Stomach (tissue), 9 donors: ENCODE measurements around the gene SLC12A1. TPM values are rescaled to one million over a fixed set of nuclear protein-coding genes. Genes with fewer than 3 reads are reported as not detected.

Source experiments
- DNase-seq, 2 donors: peaks; one replicate each; pipeline versions ENCODE4 v3.0.0 to v3.0.0-alpha.2; 2013 to 2019
- H3K27ac ChIP-seq, 5 donors: fragments of 200-600 bp in 4 of 5; sonication (generic) in 4 of 5; one replicate each; pipeline ENCODE4 v1.5.1; 2013 to 2019; ENCODE audit warnings: mild to moderate bottlenecking in 1 of 5, moderate library complexity in 1 of 5
- H3K27me3 ChIP-seq, 3 donors: fragments of 200-600 bp; sonication (generic); one replicate each; pipeline ENCODE4 v1.5.1; 2017 to 2019; ENCODE audit warnings: mixed run types in 1 of 3
- H3K36me3 ChIP-seq, 4 donors: fragments of 200-600 bp; sonication (generic); 1 replicate in 3 of 4; 2 replicates in 1 of 4; pipeline ENCODE4 v1.5.1; 2016 to 2019
- H3K4me1 ChIP-seq, 4 donors: fragments of 200-600 bp; sonication (generic); one replicate each; pipeline ENCODE4 v1.5.1; 2016 to 2019
- H3K4me3 ChIP-seq, 4 donors: fragments of 200-600 bp; sonication (generic) in 3 of 4; one replicate each; pipeline ENCODE4 v1.5.1; 2016 to 2019; ENCODE audit warnings: mild to moderate bottlenecking in 1 of 4
- H3K9me3 ChIP-seq, 4 donors: fragments of 200-600 bp; sonication (generic); one replicate each; pipeline ENCODE4 v1.5.1; 2016 to 2019
- EP300 ChIP-seq: sonication (generic); formaldehyde crosslinking; IDR thresholded peaks from one replicate; pipeline ENCODE4 v1.6.1; 2017; ENCODE audit warnings: antibody characterized with exemption
- POLR2A ChIP-seq, 4 donors: fragments of 450-650 bp; IDR thresholded peaks; one replicate each; pipeline ENCODE4 v1.6.1; 2016; ENCODE audit warnings: antibody characterized with exemption in 4 of 4, control low read depth in 2 of 4, mild to moderate bottlenecking in 1 of 4, moderate library complexity in 1 of 4
- POLR2AphosphoS5 ChIP-seq, 3 donors: sonication (generic); formaldehyde crosslinking; IDR thresholded peaks; one replicate each; pipeline ENCODE4 v1.6.1; 2016; ENCODE audit warnings: antibody characterized with exemption in 3 of 3
- WGBS, 5 donors: extraction: QIAGEN DNeasy Blood & Tissue Kit in 3 of 5; methylation state at CpG; one replicate each; pipeline versions ENCODE4 v1.1.5 to v1.1.7; 2013 to 2018; 5-methylcytosine and 5-hydroxymethylcytosine counted together
- intact Hi-C: fragments of 100-400 bp; cut with DNase I; formaldehyde crosslinking; loops from one replicate; pipeline ENCODE4 v1.15.1; 2023; ENCODE audit warnings: low total_unique reads
- polyA plus RNA-seq, 3 donors: library from polyadenylated mRNA; stranded (reverse); fragments of 200-250 nt; gene quantifications; one replicate each; pipeline ENCODE4 v1.2.3, GENCODE V29; 2013
- total RNA-seq, 5 donors: library from RNA; depleted of rRNA; stranded (reverse); fragments of >200 nt; gene quantifications; one replicate each; pipeline versions ENCODE4 v1.1.0 to v1.2.3, GENCODE V29; 2014 to 2016
- TF ChIP-seq, protein P1 (sequence below), 7 experiments: fragments of 450-650 bp in 4 of 7; fragments of 200-600 bp in 3 of 7; sonication (generic) in 3 of 7; IDR thresholded peaks; one replicate each; pipeline ENCODE4 v1.5.1; 2016 to 2019; ENCODE audit warnings: antibody characterized with exemption in 7 of 7, control low read depth in 2 of 7, mild to moderate bottlenecking in 1 of 7
- donor health status: healthy with polysubstance abuse.
- donor health status: Bipolar disorder and iron deficiency.
- donor health status: healthy.

SLC12A1 gene
- total and polyA plus RNA-seq, 8 donors = 0.92 TPM; not detected in 7

DNA sequence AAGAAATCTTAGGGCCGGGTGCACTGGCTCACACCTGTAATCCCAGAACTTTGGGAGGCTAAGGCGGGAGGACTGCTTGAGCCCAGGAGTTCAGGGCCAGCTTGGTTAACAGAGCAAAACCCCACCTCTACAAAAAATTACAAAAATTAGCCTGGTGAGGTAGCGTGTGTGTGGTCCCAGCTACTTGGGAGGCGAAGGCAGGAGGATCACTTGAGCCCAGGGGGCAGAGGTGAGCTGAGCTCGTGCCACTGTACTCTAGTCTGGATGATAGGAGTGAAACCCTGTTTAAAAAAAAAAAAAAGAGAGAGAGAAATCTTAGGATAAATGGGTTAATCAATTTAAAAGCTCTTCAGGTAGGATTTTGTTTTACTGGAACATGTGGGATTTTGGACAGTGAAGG lies 93.9 kb downstream of the SLC12A1 start:
- Histone ChIP-seq H3K36me3 (no peaks in the 10 kb centered on the region), H3K4me1 (no peaks in the 10 kb centered on the region), H3K27me3 (peaks cover 0 to 3% (median 0%) of the 10 kb centered on the region in 3 donors), H3K27ac (no peak overlapping the region), H3K4me3 (no peak overlapping the region), H3K9me3 (no peaks in the 10 kb centered on the region)
- intact Hi-C loops = no loop called here
- DNase-seq = no peak
- no peak for TF ChIP-seq POLR2A (IDR thresholded peaks at IDR 0.05)
- TF ChIP-seq EP300 = no peak
- TF ChIP-seq, protein P1, sequence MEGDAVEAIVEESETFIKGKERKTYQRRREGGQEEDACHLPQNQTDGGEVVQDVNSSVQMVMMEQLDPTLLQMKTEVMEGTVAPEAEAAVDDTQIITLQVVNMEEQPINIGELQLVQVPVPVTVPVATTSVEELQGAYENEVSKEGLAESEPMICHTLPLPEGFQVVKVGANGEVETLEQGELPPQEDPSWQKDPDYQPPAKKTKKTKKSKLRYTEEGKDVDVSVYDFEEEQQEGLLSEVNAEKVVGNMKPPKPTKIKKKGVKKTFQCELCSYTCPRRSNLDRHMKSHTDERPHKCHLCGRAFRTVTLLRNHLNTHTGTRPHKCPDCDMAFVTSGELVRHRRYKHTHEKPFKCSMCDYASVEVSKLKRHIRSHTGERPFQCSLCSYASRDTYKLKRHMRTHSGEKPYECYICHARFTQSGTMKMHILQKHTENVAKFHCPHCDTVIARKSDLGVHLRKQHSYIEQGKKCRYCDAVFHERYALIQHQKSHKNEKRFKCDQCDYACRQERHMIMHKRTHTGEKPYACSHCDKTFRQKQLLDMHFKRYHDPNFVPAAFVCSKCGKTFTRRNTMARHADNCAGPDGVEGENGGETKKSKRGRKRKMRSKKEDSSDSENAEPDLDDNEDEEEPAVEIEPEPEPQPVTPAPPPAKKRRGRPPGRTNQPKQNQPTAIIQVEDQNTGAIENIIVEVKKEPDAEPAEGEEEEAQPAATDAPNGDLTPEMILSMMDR (IDR thresholded peaks at IDR 0.05) = no peak
- no peak for TF ChIP-seq POLR2AphosphoS5 (IDR thresholded peaks at IDR 0.05)
- 77 to 88% (median 84%) methylated on average over 5 of the region's 5 CpGs for WGBS, 5 donors

DNA sequence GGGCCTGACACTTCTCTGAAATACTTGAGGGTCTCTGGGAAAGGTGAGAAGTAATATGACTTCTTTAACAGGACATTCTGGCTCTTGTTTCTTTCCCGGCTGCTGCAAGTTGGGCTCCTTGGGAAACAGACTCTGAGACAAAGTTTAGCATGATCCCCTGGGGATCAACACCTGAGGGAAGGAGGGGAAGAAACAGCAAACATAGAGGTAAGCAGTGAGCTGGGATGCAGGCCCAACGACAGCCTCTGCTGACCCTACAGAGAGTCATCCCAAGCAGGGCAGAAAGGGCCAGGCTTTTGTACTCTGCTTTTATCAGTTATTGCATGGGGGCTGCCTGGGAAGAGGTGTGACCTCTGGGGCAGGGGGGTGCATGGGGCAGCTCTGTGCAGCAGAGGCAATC lies 98.3 kb downstream of the SLC12A1 start:
- no peaks in the 10 kb centered on the region for H3K36me3 ChIP-seq
- TF ChIP-seq, protein P1 (IDR thresholded peaks at IDR 0.05) = no peak
- TF ChIP-seq POLR2A (IDR thresholded peaks at IDR 0.05) (no peak), POLR2AphosphoS5 (IDR thresholded peaks at IDR 0.05) (no peak), EP300 (no peak)
- no peak overlapping the region for H3K4me3 ChIP-seq
- intact Hi-C loops = no loop called here
- H3K27me3 ChIP-seq = no peaks in the 10 kb centered on the region
- no peaks in the 10 kb centered on the region for H3K9me3 ChIP-seq
- H3K27ac ChIP-seq = no peak overlapping the region
- no peak for DNase-seq
- no peaks in the 10 kb centered on the region for H3K4me1 ChIP-seq
- 55 to 81% (median 72%) methylated on average over 2 of the region's 2 CpGs for WGBS, 5 donors

DNA sequence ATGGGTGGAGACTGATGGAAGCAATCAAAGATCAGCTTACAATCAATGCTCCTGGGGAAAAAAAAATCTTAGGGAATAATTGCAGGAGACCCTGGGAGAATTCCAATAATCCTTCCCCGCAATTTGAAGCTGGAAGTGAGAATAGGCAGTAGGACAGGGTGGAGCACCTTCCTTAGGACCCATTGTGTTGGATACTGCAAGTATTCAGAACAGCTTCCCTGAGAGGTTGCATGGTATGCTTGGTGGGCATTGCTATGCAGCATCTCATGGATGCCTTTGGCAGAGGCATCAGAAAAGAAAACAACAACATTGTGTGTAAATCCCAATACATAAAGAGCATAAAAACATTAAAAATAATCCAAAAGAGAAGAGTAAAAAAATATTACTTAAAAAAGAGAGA lies 100.5 kb downstream of the SLC12A1 start:
- H3K4me3 ChIP-seq = no peak overlapping the region
- no peak for DNase-seq
- TF ChIP-seq, protein P1 (IDR thresholded peaks at IDR 0.05) = no peak
- TF ChIP-seq EP300 (no peak), POLR2A (IDR thresholded peaks at IDR 0.05) (no peak), POLR2AphosphoS5 (IDR thresholded peaks at IDR 0.05) (no peak)
- no peaks in the 10 kb centered on the region for H3K36me3 ChIP-seq
- intact Hi-C loops = no loop called here
- H3K27me3 ChIP-seq = no peaks in the 10 kb centered on the region
- no peak overlapping the region for H3K27ac ChIP-seq
- WGBS, 5 donors = 84 to 96% (median 95%) methylated on average over 1 of the region's 1 CpG
- H3K9me3 ChIP-seq = no peaks in the 10 kb centered on the region
- no peaks in the 10 kb centered on the region for H3K4me1 ChIP-seq

DNA sequence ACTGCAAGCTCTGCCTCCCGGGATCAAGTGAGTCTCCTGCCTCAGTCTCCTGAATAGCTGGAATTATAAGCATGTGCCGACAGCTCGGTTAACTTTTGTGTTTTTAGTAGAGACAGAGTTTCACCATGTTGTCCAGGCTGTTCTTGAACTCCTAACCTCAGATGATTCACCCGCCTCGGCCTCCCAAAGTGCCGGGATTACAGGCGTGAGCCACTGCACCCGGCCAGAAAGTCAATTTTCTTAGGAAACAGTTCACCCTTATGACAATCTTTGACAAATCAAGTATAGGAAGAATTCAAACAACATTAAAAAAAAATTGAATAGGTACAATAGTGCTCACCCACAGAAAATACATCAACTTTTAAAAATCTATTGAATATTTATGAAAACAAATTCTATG lies 101.5 kb downstream of the SLC12A1 start:
- intact Hi-C loops = no loop called here
- Histone ChIP-seq H3K4me3 (no peak overlapping the region), H3K4me1 (no peaks in the 10 kb centered on the region), H3K27ac (no peak overlapping the region), H3K36me3 (no peaks in the 10 kb centered on the region), H3K27me3 (no peaks in the 10 kb centered on the region), H3K9me3 (no peaks in the 10 kb centered on the region)
- WGBS, 5 donors = 86 to 92% (median 91%) methylated on average over 8 of the region's 8 CpGs
- no peak for DNase-seq
- TF ChIP-seq, protein P1 (IDR thresholded peaks at IDR 0.05) = no peak
- no peak for TF ChIP-seq POLR2A (IDR thresholded peaks at IDR 0.05)
- TF ChIP-seq EP300 = no peak
- TF ChIP-seq POLR2AphosphoS5 (IDR thresholded peaks at IDR 0.05) = no peak
